ENCODE data around the gene TTC7B.

GRCh38 chr14:90853116-90853515 is 36.9 kb upstream of the TTC7B start:
- TF ChIP-seq SIN3A (IDR thresholded peaks at IDR 0.05; ENCODE audit: borderline replicate concordance, insufficient read depth, low read depth, low read length) (no peak), CTCF (IDR thresholded peaks at IDR 0.05) (no peak), POLR2AphosphoS5 (IDR thresholded peaks at IDR 0.05; ENCODE audit: low read depth, low read length) (no peak)
